NCI-H2107 (cell line): ENCODE data around the gene CCNT2.
"Not testable (repeated sequence)": the region's sequence is repeated elsewhere in the genome, so short reads cannot be mapped to it uniquely, and the experiment has no call there.

ENCODE experiments used
- DNase-seq: peaks from one replicate; lab custom pipeline; 2025; lab: John Stamatoyannopoulos, UW

CCNT2 gene

DNA sequence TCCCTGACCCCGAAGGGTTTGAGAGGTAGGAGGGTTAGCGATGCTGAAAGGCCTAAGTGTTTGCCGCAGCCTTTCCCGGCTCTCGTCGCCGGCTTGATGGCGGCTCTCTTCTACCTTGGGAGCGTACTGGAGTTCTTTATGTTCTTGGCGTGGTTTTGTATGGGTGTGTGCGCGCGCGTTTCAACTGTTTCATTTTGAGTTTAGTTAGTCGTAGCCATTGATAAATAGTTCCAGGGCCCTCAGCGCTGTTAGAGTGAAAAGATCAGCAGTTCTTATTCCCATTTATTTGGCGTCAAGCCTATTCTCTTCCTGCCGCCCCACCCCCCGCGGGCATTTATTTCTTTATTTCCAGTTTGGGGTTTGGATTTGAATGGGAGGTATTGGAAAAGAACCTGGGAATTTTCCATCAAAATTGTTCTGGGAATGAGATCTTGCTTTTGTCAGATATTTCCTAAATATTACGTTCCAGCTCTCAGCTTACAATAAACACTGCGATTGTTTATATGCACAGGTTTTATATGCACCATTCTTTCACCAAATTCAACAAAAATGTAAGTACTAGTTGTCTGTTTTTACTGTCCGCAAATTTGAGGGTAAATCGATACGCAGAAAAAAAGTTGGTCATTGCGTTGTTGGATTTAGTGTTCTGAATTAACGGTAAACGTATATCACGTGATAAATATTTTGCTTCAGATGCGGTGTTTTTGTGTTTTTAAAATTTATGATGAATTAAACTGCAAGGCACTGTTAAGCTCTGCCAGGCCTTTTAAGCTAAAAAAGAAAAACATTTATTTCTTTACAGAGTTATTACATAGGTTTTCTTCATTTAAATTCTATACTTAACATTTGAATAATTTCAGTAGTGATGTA is 954 bp downstream of the CCNT2 start:
- no peak for DNase-seq

DNA sequence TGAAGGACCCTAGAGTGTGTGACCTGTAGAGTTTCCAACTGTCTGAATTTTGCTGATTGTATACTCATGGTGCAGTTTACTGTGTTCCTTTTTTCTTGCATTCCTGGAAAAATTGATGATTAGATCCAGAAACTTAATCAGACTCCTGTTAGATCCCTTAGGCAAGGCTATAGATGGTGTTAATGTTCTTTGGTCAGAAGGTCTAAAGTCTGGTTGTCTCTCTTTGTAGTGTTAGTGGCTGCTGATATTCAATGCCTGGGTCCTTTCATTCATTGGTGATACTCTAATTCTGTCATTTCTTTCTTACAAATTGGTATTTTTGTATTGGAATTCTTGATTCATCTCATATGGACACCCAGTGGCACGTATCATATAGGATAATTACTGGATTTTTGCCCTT is 6.3 kb downstream of the CCNT2 start:
- DNase-seq: no peak

DNA sequence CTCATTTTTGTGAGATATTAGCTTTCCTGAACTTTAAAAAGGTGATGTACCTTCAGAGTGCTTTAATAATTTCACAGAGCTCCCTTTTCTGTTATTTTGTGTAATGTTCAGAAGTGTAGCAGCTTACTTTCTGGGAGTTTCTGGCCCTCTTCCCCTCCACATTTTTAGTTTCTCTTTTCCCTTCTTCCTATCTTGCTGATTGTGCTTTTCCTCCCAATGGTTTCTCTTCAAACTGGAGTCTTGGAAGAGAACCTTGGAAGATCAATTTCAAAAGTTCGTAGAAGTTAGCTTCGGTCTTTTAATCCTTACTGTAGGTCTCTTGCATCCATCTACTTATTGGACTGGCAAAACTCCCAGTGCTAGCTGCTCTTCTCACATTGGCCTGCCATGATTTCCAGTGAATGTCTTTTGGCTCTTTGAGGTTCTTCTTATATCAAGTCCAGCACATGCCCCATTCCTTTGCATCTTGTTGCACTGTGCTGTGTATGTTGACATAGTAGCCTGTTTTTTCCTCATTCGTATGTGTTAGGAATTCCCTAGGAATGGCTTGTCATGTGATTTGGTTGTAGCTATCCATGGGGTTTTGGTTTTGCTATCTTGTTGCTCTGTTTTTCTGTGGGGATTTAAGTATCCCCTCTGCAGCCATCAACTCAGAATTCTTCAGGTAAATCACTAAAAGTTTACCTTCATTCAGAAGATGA is 7.8 kb downstream of the CCNT2 start:
- DNase-seq: no peak

DNA sequence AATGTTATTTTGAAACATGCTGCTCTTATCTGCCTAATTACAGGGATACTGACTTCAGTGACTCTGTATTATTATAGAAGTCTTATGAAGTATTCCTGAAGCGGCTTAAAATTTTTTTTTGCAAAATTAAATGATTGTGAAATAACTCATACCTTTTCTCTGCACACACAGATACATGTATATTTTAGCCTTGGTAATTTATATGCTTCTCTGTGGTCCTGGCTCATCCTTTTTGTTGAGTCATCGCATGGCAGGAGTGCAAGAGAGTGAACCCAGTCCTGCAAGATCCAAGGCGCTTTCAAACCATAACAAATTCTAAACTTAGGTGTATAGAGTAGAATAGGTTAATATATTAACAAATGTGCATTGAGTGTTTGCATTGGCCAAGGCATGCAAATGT is 8.6 kb downstream of the CCNT2 start:
- DNase-seq: no peak

DNA sequence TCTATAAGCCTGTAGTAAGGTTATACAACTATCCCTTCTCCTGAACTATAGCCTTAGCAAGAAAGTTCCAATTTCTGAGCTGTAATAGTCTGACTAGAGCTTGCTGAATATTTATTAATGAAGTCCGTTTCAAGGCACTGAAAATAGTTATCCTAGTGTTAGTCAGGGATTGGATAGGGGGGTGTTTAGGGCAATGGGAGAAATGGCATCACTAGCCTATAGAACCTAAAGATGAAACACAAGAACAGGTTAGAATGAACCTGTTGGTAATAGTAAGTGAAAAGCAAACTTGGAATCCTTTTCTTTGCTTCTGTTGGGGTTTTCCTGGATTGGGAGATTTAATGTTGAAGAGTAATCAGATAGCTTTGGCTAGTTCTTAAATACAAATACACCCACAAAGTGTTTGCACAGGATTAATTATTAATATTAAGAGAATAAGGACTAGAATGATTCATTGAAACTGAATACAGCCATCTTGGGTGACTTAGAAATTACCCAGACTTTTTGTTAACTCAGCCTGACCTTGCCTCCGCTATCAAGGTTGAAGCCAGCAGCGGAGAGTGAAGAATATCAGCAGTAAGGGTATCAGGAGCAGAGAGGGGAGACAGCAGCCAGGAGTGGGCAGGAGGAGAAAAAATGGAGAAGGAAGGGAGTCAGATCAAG is 14.4 kb downstream of the CCNT2 start:
- no peak for DNase-seq

DNA sequence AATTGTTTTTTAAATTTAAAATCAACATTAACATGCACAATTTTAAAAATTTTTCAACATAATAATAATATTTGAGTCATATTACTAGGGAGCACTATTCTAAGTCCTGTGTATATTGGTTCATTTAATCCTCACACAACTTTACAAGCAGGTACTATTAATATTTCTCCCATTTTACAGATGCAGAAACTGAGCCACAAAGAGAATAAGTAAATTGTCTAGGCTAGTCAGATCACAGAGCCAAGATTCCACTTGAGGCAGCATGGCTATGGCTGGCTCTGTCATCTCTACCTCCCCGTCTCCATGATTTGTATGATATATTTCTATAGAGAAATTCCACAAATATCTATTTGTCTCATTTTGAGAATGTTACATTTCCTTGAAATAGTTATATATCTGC is 15.1 kb downstream of the CCNT2 start:
- DNase-seq: no peak

DNA sequence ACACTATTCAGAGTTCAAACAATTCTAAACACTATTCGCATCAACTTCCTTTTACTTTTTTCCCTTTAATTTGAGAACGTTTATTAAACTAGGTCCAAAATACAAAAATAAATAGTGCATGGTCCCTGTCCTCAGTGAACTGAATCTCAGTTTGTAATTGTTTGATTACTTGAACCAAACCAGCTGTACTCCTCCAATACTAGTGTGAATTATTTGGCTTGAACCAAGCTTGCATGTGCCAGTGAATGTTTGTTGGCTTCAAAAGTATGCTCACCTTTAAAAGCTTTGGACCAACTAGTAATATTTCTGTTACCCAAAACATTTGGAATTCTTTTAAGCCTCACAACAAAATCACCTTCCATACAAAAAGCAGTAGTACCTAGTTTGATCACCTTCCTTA is 15.5 kb downstream of the CCNT2 start:
- DNase-seq: no peak

DNA sequence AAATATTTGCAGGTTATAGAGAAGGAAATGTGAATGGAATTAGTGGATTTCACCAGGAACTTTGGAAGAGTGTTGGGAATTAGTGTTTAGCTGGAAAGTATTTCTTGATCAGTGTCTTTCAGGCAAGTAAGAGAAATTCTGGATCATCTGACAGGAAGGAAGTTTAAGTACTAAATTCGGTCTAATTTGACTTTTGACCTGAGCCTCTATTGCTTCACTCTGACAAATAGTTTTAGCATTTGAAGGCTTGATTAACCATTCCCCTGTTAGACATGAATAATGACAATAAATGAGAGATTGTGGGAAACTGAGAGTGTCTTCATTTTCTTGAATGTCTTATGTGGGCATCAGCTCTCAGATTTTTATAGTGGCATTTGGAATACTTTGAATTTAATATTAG is 16.0 kb downstream of the CCNT2 start:
- DNase-seq: no peak

DNA sequence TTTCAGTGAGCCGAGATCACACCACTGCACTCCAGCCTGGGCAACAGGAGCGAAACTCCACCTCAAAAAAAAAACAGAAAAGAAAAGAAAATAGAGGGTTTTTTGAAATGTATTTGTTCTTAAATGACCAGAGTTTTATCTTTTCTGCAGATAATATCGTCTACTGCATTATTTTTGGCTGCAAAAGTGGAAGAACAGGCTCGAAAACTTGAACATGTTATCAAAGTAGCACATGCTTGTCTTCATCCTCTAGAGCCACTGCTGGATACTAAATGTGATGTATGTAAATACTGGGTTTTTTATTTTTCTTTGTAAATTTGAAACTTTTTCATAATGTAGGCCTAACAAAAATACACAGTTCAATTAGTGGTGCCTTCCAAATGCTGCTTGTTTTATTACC is 18.1 kb downstream of the CCNT2 start:
- DNase-seq: no peak

DNA sequence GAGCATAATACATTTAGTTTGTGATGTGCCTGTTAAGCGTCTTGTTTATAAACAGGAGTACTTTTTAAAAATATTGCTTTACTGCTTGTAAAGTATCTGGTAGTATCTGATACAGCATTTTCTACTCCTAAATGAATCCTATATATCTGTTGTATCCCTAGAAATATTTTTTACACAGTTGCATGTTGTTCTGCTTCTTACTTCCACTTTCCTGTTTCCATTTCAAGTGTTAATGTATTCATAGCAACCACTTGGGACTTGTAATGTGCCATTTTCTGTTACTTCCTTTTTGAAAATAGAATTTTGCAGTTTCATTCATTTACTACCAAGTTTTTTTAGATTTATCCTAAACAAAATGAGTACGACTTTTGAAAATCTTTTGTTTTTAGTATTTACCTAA is 24.9 kb downstream of the CCNT2 start:
- DNase-seq: no peak

DNA sequence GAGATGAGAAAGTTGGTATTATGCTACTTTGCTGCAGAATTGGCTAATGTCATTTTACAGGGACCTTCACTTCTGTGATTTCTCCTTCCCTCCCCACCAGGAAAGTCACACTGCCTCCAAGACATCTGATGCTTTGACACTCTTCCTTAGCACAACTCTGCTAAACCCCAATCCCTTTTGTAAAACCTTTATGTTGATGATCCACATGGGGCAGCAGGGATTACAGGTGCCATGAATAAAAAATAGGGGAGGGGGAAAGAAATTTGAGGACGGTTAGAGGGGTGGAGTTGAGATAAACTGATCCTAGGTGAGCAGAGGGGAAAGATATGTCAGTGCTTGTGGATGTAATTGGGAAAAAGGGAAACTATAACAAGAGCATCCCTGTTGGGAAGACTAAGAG is 26.4 kb downstream of the CCNT2 start:
- DNase-seq: no peak

DNA sequence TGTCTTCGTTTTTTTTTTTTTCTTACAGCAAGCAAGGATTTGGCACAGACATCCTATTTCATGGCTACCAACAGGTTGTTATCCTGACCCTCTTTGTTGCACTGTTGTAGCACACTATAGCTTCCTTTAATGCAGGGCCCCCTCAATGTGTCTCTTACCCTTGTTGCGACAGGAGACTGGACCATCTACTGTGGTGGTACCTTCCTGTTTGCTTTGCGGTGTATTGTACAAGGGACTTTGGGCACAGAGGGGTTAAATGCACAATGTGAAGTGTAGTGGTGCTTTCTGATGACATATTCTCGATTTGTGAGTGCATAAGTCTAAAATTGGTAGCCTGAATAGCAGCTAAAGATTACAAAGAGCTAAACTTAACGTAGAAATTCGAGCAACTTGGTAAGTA is 27.5 kb downstream of the CCNT2 start:
- no peak for DNase-seq

DNA sequence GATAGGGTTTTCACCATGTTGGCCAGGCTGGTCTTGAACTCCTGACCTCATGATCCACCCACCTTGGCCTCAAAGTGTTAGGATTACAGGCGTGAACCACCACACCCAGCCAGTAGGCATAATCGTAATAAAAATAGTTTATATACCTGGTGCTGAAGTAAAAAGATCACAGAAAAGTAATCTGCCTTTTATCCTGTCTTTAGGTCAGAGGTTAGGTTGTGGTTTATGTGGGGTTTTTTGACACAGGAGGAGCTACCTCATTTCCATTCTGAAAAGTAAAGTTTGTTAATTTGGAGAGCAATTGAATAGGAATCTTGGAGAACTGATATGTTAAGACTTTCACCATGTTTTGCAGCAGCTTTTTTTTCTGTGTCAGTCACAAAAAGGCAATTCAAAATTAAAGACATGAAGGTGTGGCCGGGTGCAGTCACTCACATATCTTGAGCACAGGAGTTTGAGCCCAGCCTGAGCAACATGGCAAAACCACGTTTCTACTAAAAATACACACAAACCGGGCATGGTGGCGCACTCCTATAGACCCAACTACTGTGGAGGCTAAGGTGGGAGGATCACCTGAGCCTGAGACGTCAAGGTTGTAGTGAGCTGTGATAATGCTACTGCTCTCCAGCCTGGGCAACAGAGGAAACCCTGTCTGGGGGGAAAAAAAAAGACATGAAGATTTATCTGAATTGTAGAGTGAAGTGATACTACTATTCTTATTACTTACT is 31.5 kb downstream of the CCNT2 start:
- DNase-seq: no peak

DNA sequence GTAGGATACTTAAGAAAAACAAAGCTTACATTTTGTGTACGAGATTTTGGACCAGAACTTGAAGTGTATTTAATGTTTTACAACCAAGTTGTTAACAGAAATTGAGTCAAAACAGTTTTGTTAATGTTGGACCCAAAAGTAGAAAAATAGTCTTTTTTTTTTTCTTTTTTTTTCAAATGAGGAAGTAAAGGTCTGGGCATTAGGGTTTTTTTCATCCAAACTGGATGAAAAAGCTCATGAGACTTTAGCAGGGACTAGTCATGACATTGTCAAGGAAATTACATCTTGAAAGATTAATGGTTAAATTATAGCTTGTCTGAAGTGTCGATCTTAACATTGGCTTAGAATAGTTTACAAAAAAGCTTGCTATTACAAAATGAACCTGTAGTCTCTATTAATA is 32.3 kb downstream of the CCNT2 start:
- DNase-seq: no peak

DNA sequence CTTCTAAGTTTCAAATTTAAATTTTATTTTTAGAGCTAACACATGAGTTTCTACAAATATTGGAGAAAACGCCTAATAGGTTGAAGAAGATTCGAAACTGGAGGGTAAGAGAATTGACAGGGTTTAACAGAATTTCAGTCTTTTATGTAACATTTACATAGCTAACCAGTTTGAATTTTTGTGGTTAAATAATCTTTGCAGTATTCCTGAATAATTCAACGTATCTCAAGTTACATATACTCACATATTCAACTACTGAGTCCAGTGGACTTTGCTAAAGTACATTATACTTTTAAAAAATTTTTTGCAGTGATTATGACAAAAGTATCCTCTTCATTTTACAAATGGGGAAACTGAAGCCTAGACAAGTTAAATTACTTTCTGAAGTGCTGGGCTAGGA is 34.0 kb downstream of the CCNT2 start:
- no peak for DNase-seq

DNA sequence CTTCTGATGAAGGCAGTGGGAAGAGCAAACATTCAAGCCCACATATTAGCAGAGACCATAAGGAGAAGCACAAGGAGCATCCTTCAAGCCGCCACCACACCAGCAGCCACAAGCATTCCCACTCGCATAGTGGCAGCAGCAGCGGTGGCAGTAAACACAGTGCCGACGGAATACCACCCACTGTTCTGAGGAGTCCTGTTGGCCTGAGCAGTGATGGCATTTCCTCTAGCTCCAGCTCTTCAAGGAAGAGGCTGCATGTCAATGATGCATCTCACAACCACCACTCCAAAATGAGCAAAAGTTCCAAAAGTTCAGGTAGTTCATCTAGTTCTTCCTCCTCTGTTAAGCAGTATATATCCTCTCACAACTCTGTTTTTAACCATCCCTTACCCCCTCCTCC is 35.4 kb downstream of the CCNT2 start:
- DNase-seq: no peak

DNA sequence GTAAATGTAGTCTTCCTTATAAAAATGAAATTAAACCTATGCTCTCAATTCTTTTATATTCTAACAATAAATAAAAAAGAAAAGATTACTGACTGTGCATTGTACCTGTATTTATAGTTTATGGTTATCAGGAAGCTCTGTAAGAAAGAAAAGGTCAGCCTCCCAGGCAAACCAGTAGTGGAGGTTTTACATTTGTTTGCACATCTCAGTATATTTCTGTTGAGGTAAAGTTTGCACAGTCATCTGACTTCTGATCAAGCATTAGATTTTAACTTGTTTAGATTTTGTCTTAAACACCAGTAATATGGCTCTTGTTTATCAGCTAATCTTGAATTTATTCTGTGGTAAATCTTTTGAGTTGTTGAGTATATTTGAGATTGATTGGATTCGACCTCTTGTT is 37.1 kb downstream of the CCNT2 start:
- DNase-seq: no peak

DNA sequence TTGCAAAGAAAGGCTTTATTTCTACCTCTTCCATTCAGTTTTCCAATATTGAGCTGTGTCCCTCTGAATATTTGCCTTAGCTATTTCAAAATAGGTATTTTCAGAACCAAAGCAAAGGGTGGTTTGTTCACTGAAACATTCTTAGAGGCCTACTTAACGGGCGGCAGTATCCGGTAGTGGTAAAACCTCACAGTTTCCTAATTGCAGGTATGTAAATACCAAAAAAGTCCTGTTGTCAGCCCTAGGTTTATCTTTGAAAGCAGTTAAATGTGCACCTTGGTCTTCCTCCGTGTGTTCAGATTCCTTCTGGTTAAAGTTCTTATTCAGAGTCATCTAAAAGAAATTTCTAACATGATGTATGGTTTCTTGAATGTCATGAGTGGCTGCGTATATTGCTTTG is 38.9 kb downstream of the CCNT2 start:
- DNase-seq: no peak

DNA sequence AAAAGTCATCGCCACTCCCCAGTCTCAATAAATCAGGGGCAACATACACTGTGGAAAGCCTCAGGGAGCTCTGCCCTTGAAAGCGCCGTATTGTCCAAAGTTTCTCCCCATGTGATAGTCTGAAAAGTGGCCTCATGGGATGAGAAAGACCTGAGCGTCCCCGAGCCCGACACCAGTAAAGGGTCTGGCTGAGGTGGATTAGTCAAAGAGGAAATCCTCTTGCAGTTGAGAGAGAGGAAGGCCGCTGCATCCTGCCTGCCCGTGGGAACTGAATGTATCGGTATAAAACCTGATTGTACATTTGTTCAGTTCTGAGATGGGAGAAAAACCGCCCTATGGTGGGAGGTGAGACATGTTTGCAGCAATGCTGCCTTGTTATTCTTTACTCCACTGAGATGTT is 48.5 kb downstream of the CCNT2 start:
- DNase-seq: not testable (repeated sequence)

DNA sequence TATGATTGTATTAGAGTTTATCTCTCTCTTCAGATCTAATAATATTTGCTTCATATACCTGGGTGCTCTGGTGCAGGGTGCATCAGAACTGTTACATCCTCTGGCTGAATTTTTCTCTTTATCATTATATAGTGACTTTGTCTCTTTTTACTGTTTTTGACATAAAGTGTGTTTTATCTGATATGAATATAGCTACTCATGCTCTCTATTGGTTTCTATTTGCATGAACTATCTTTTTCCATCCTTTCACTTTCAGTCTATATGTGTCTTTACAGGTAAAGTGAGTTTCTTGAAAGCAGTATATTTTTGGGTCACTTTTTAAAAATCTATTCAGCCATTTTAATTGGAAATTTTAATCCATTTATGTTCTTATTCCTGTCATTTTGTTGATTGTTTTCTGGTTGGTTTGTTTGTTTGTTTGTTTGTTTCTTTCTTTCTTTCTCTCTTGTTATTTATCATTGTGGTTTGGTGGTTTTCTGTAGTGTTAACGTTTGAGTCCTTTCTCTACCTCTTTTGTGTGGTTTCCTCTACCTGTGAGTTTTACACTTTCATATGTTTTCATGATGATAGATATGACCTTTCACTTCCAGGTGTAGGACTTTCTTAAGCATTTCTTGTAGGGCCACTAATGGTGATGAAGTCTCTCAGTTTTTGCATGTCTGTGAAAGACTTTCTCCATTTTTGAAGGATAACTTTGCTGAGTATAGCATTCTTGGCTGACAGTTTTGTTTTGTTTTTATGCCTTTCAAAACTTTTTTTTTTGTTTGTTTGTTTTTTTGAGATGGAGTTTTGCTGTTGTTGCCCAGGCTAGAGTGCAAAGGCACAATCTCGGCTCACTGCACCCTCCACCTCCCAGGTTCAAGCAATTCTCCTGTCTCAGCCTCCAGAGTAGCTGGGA is 54.9 kb downstream of the CCNT2 start:
- DNase-seq: no peak

DNA sequence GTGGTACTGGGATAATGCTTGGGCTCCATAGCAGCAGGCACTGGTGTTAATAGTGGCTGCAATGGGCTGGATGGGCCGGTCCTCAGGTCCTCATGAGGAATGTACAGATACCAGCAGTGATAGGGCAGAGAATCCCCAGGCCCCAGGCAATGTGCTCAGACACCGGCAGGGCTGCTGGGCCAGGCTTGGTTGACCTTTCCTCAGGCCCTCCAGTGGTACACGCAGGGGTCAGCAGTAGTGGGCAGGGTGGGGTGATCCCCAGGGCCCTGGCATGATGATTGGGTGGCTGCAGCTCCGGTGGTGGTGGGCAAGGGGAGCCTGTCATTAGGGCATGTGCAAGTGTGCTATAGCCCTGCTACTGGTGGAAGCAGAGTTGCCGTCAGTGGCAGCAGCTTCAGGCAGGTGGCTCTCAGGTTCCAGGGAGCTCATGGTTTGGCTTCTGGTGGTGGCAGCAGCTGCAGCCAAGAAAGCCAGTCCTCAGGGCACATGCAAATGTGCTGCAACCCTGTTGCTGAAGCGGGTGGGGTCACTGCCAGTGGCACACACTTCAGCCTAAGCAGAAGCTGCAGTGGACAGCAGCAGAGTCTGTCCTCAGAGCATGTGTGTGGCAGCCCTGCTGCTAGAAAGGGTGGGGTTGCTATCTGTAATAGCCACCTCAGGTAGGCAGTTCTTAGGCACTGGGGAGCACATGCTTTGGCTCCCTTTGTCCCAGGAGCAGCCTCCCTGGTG is 56.8 kb downstream of the CCNT2 start:
- no peak for DNase-seq
